Mononuclear cell (primary cell): Measurements from ENCODE around the gene PHYHD1. TPM values are rescaled to one million over a fixed set of nuclear protein-coding genes. Genes with fewer than 3 reads are reported as not detected.

Experiments
- H3K27me3 ChIP-seq: 2 replicates; pipeline ENCODE4 v1.6.0; 2011; ENCODE audit warnings: low read length, control low read depth; ENCODE audit not compliant: insufficient read depth
- H3K4me1 ChIP-seq: 2 replicates; pipeline ENCODE4 v1.5.1; 2011; ENCODE audit warnings: mild to moderate bottlenecking, low read length, control low read depth; ENCODE audit not compliant: insufficient read depth
- H3K4me3 ChIP-seq: 2 replicates; pipeline ENCODE4 v1.5.1; 2011; ENCODE audit warnings: mild to moderate bottlenecking, low read length, moderate library complexity
- H3K9me3 ChIP-seq: 2 replicates; pipeline ENCODE4 v1.5.1; 2011; ENCODE audit warnings: low read depth, mild to moderate bottlenecking, control low read depth, low read length
- total RNA-seq: library from RNA; depleted of rRNA; stranded (reverse); fragments of >200 nt; gene quantifications from one replicate; pipeline ENCODE4 v1.2.3, GENCODE V29; 2012

The PHYHD1 gene
- total RNA-seq, 1 donor = 0.73 TPM

GRCh38 chr9:128969491-128969890 is 48.7 kb downstream of the PHYHD1 start:
- no peaks in the 10 kb centered on the region for H3K27me3 ChIP-seq
- no peak overlapping the region for H3K4me3 ChIP-seq
- H3K9me3 ChIP-seq = no peaks in the 10 kb centered on the region
- H3K4me1 ChIP-seq = no peaks in the 10 kb centered on the region

GRCh38 chr9:128972956-128973355 is 52.2 kb downstream of the PHYHD1 start:
- no peaks in the 10 kb centered on the region for H3K27me3 ChIP-seq

GRCh38 chr9:128979111-128979510 is 58.3 kb downstream of the PHYHD1 start:
- Histone ChIP-seq H3K27me3 (no peaks in the 10 kb centered on the region), H3K9me3 (no peaks in the 10 kb centered on the region), H3K4me3 (no peak overlapping the region), H3K4me1 (no peaks in the 10 kb centered on the region)

More at GRCh38 chr9:128972956-128973355, 52.2 kb downstream of the PHYHD1 start:
- no peak overlapping the region for H3K4me3 ChIP-seq
- H3K4me1 ChIP-seq = no peaks in the 10 kb centered on the region
- no peaks in the 10 kb centered on the region for H3K9me3 ChIP-seq

- no peaks in the 10 kb centered on the region for H3K9me3 ChIP-seq
- no peaks in the 10 kb centered on the region for H3K27me3 ChIP-seq
- H3K4me1 ChIP-seq = no peaks in the 10 kb centered on the region
- H3K4me3 ChIP-seq = no peak overlapping the region
Measured at GRCh38 chr9:128983536-128983935, 62.8 kb downstream of the PHYHD1 start.

- Histone ChIP-seq H3K9me3 (no peaks in the 10 kb centered on the region), H3K4me1 (no peaks in the 10 kb centered on the region), H3K27me3 (no peaks in the 10 kb centered on the region), H3K4me3 (no peak overlapping the region)
Measured at GRCh38 chr9:128986671-128987070, 65.9 kb downstream of the PHYHD1 start.

GRCh38 chr9:128987805-128988204 is 67.0 kb downstream of the PHYHD1 start:
- H3K27me3 ChIP-seq = no peaks in the 10 kb centered on the region
- H3K4me3 ChIP-seq = no peak overlapping the region
- H3K9me3 ChIP-seq = no peaks in the 10 kb centered on the region
- no peaks in the 10 kb centered on the region for H3K4me1 ChIP-seq

Other genes starting within 250 kb of the PHYHD1 start
- gene SET, start 231.8 kb upstream of the PHYHD1 start, total RNA-seq = 386 TPM
- 0.73 TPM for gene PKN3, start 218.5 kb upstream of the PHYHD1 start, total RNA-seq
- 19.6 TPM for gene ZDHHC12, start 196.9 kb upstream of the PHYHD1 start, total RNA-seq
- 23.4 TPM for gene ZER1, start 149.1 kb upstream of the PHYHD1 start, total RNA-seq
- gene TBC1D13, start 133.7 kb upstream of the PHYHD1 start, total RNA-seq = 26.4 TPM
- gene ENDOG, start 102.5 kb upstream of the PHYHD1 start, total RNA-seq = 3.0 TPM
- gene SPOUT1, start 91.2 kb upstream of the PHYHD1 start, total RNA-seq = 8.0 TPM
- gene KYAT1, start 39.0 kb upstream of the PHYHD1 start, total RNA-seq = 2.0 TPM
- gene LRRC8A, start 38.8 kb upstream of the PHYHD1 start, total RNA-seq = 26.4 TPM
- gene DOLK, start 26.6 kb downstream of the PHYHD1 start, total RNA-seq = 8.1 TPM
- 34.9 TPM for gene NUP188, start 26.7 kb downstream of the PHYHD1 start, total RNA-seq
- 37.0 TPM for gene SH3GLB2, start 107.3 kb downstream of the PHYHD1 start, total RNA-seq
- gene MIGA2, start 115.6 kb downstream of the PHYHD1 start, total RNA-seq = 22.7 TPM
- gene DOLPP1, start 160.1 kb downstream of the PHYHD1 start, total RNA-seq = 1.9 TPM
- 11.6 TPM for gene CRAT, start 189.8 kb downstream of the PHYHD1 start, total RNA-seq
- 20.0 TPM for gene PTPA, start 190.4 kb downstream of the PHYHD1 start, total RNA-seq